Osteocyte (in vitro differentiated cells): ENCODE data around the gene NDUFS5. TPM values are rescaled to one million over a fixed set of nuclear protein-coding genes. Genes with fewer than 3 reads are reported as not detected.

Experiments
- DNase-seq: peaks from one replicate; pipeline ENCODE4 v3.0.0; 2021; ENCODE audit warnings: mixed read lengths; ENCODE audit not compliant: unreplicated experiment; ENCODE audit errors: extremely low spot score
- H3K27ac Mint-ChIP-seq: one replicate; pipeline ENCODE4 v1.8.0; 2021; ENCODE audit warnings: mild to moderate bottlenecking, mixed read lengths; ENCODE audit not compliant: unreplicated experiment
- H3K27me3 Mint-ChIP-seq: one replicate; pipeline ENCODE4 v1.8.0; 2021; ENCODE audit warnings: mixed read lengths; ENCODE audit not compliant: unreplicated experiment
- H3K36me3 Mint-ChIP-seq: one replicate; pipeline ENCODE4 v1.8.0; 2021; ENCODE audit warnings: mixed read lengths; ENCODE audit not compliant: unreplicated experiment
- H3K4me1 Mint-ChIP-seq: one replicate; pipeline ENCODE4 v1.8.0; 2021; ENCODE audit warnings: mixed read lengths; ENCODE audit not compliant: unreplicated experiment
- H3K4me3 Mint-ChIP-seq: one replicate; pipeline ENCODE4 v1.8.0; 2021; ENCODE audit warnings: mild to moderate bottlenecking, moderate library complexity, mixed read lengths; ENCODE audit not compliant: unreplicated experiment
- H3K9me3 Mint-ChIP-seq: one replicate; pipeline ENCODE4 v1.8.0; 2021; ENCODE audit warnings: mixed read lengths; ENCODE audit not compliant: unreplicated experiment
- total RNA-seq: library from RNA; stranded (reverse); gene quantifications from 2 replicates; pipeline ENCODE4 v1.2.1, GENCODE V29; 2021
- TF ChIP-seq, protein P1 (sequence below): fragments of 200-600 bp; sonication (generic); IDR thresholded peaks from 2 replicates; pipeline ENCODE4 v1.5.0; 2021; ENCODE audit warnings: antibody characterized with exemption, mild to moderate bottlenecking, moderate library complexity

The NDUFS5 gene
- total RNA-seq, 1 donor from 2014 or later, result 157 TPM

- peaks cover 40% of the 10 kb centered on the region for H3K4me1 Mint-ChIP-seq
- H3K27ac Mint-ChIP-seq, result peak within 1 kb of the TSS; percentile 74
- H3K27me3 Mint-ChIP-seq, result no peaks in the 10 kb centered on the region
- DNase-seq, result peak; percentile 100
- TF ChIP-seq, protein P1, sequence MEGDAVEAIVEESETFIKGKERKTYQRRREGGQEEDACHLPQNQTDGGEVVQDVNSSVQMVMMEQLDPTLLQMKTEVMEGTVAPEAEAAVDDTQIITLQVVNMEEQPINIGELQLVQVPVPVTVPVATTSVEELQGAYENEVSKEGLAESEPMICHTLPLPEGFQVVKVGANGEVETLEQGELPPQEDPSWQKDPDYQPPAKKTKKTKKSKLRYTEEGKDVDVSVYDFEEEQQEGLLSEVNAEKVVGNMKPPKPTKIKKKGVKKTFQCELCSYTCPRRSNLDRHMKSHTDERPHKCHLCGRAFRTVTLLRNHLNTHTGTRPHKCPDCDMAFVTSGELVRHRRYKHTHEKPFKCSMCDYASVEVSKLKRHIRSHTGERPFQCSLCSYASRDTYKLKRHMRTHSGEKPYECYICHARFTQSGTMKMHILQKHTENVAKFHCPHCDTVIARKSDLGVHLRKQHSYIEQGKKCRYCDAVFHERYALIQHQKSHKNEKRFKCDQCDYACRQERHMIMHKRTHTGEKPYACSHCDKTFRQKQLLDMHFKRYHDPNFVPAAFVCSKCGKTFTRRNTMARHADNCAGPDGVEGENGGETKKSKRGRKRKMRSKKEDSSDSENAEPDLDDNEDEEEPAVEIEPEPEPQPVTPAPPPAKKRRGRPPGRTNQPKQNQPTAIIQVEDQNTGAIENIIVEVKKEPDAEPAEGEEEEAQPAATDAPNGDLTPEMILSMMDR, result no peak
- peak within 1 kb of the TSS; percentile 85 for H3K4me3 Mint-ChIP-seq
- H3K9me3 Mint-ChIP-seq, result no peaks in the 10 kb centered on the region
- peaks cover 10% of the 10 kb centered on the region for H3K36me3 Mint-ChIP-seq
Measured at GRCh38 chr1:38990738-38991637, 35.2 kb upstream of the NDUFS5 start, which contains the start of gene AKIRIN1. Gene AKIRIN1 (plus strand): TSS chr1:38991276. CDS start chr1:38991381, 105 bp downstream.

DNA sequence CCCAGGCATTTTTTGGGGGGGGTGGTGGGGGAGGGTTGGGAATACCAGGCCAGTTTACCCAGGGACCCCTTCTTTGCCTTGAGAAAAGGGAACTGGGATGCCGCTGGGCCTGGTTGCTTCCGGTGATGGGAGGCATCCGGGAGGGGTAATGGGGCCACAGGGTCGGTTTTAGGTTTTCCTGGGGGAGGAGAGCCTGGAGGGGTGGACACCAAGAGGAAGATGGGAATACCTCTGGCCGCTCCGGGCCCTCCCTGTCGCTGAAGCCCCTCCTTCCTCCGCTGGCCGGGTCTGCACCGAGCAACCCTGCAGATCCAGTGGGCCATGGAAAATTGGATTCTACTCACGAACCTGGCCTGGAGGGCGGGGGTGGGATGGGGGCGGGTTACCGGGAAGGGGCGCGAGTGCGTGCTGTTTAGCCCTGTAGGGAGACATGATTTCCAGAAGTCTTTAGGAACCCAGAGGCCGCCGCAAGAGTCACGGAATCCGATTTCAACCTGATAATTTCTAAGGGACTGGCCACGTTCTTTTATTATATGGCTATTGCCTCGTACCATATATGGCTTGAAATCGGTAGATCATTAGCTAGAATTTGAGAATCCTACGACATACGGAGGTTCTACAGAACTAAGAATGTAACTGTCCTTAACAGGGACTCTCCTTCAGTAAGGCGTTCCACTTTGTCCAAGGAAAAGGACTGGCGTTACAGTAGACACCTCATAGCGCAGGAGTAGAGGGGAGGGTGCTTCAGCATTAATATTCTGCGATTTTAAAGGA, 34.3 kb upstream of the NDUFS5 start:
- no peaks in the 10 kb centered on the region for H3K27me3 Mint-ChIP-seq
- H3K4me1 Mint-ChIP-seq, result peaks cover 35% of the 10 kb centered on the region
- no peaks in the 10 kb centered on the region for H3K9me3 Mint-ChIP-seq
- H3K4me3 Mint-ChIP-seq, result peak overlapping the region; percentile 85
- TF ChIP-seq, protein P1, result no peak
- H3K36me3 Mint-ChIP-seq, result peaks cover 10% of the 10 kb centered on the region
- no peak for DNase-seq
- H3K27ac Mint-ChIP-seq, result peak overlapping the region; percentile 68

DNA sequence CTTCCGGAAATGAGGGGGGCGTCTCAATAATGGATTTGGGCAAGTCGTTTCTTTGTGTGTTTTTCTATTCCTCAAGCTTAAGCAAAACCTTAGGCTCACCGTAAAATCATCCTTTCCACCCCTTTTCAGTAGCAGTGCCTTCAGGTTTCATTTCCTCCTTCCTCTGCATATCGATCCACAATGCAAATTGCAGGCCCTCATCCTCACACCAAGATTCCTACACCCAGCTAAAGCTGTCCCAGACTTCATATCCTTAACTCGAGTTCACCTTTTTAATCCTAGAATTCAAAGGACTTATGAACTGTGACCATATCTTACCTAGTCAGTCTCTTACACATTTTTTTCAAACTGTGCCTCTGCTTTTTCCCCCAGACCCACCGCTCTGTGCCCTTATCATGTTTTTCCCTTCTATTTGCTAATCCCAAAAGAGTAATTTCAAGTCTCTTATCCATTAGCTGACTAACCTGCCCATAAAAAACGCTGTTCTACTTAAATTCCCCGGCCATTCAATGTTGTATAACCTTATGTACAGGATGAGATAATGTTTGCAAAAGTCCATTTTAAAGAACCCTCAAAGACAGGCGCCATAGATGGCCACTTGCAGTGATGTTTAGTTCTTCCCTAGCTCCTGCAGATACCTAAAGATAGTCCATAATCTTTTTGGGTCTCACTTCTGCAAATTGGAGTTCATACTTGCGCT, 33.6 kb upstream of the NDUFS5 start:
- Mint-ChIP-seq H3K4me3 (peak overlapping the region; percentile 85), H3K36me3 (peaks cover 10% of the 10 kb centered on the region), H3K27me3 (no peaks in the 10 kb centered on the region), H3K27ac (peak overlapping the region; percentile 68), H3K4me1 (peaks cover 38% of the 10 kb centered on the region), H3K9me3 (no peaks in the 10 kb centered on the region)
- DNase-seq, result no peak
- TF ChIP-seq, protein P1, result no peak

GRCh38 chr1:38994196-38994595, 32.0 kb upstream of the NDUFS5 start:
- H3K4me1 Mint-ChIP-seq, result peaks cover 47% of the 10 kb centered on the region
- H3K9me3 Mint-ChIP-seq, result no peaks in the 10 kb centered on the region
- TF ChIP-seq, protein P1, result no peak
- H3K27ac Mint-ChIP-seq, result no peak overlapping the region
- no peaks in the 10 kb centered on the region for H3K27me3 Mint-ChIP-seq
- peaks cover 21% of the 10 kb centered on the region for H3K36me3 Mint-ChIP-seq
- no peak for DNase-seq
- H3K4me3 Mint-ChIP-seq, result no peak overlapping the region
